IPS DF 6.9 (cell line): ENCODE measurements around the gene GAN.

ENCODE experiments used
- DNase-seq: peaks from one replicate; pipeline ENCODE4 v3.0.0-alpha.2; 2013; ENCODE audit warnings: low read depth, low spot score
- H3K27ac ChIP-seq: one replicate; pipeline ENCODE4 v1.5.1; 2013; ENCODE audit warnings: low read length, control low read depth
- H3K27me3 ChIP-seq: 2 replicates; pipeline ENCODE4 v1.6.1; 2013; ENCODE audit warnings: mild to moderate bottlenecking, low read length; ENCODE audit not compliant: control insufficient read depth, insufficient read depth
- H3K36me3 ChIP-seq: 2 replicates; pipeline ENCODE4 v1.6.1; 2013; ENCODE audit warnings: low read length; ENCODE audit not compliant: control insufficient read depth, insufficient read depth
- H3K4me1 ChIP-seq: 2 replicates; pipeline ENCODE4 v1.6.1; 2013; ENCODE audit warnings: low read length; ENCODE audit not compliant: control insufficient read depth, insufficient read depth
- H3K4me3 ChIP-seq: 2 replicates; pipeline ENCODE4 v1.5.1; 2013; ENCODE audit warnings: mild to moderate bottlenecking, low read length
- H3K9me3 ChIP-seq: 2 replicates; pipeline ENCODE4 v1.6.1; 2013; ENCODE audit warnings: low read length, inconsistent platforms; ENCODE audit not compliant: control insufficient read depth, insufficient read depth
- whole genome bisulfite sequencing: extraction: QIAGEN DNeasy Blood & Tissue Kit; methylation state at CpG from one replicate; pipeline ENCODE4 v1.1.7; 2013; ENCODE audit warnings: mixed read lengths, missing lambda C conversion rate; ENCODE audit not compliant: insufficient read length, insufficient coverage; 5-methylcytosine and 5-hydroxymethylcytosine counted together

The GAN gene

DNA sequence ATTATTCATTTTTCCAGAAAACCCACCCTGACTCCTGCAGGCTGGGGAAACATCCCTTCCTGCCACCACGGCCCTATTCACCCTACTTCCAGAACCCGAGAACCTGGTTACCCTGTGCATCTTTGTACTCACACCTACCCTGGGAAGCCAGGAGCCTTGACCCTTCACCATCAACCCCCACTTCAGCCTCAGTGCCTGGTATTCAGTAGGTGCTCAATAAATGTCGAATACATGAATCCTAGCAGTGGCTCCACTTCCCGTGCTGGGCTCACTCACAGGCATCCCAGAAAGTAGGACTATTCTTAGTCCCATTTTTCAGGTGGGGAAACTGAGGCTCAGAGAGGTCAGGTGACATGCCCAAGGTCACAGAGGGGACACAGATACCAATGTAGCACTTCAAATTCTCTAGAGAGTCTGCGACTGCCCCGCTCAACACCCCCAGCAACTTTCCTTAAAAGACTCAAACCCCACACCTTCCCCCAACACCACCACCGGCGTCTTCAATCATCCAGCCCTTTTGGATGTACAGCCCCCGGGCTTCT, 93.7 kb downstream of the GAN start:
- no peaks in the 10 kb centered on the region for H3K27me3 ChIP-seq
- H3K27ac ChIP-seq = no peak overlapping the region
- no peaks in the 10 kb centered on the region for H3K9me3 ChIP-seq
- no peak for DNase-seq
- no peaks in the 10 kb centered on the region for H3K36me3 ChIP-seq
- no peak overlapping the region for H3K4me3 ChIP-seq
- WGBS = no CpG with 5 or more reads among the region's 9 CpGs
- peaks cover 5% of the 10 kb centered on the region for H3K4me1 ChIP-seq

DNA sequence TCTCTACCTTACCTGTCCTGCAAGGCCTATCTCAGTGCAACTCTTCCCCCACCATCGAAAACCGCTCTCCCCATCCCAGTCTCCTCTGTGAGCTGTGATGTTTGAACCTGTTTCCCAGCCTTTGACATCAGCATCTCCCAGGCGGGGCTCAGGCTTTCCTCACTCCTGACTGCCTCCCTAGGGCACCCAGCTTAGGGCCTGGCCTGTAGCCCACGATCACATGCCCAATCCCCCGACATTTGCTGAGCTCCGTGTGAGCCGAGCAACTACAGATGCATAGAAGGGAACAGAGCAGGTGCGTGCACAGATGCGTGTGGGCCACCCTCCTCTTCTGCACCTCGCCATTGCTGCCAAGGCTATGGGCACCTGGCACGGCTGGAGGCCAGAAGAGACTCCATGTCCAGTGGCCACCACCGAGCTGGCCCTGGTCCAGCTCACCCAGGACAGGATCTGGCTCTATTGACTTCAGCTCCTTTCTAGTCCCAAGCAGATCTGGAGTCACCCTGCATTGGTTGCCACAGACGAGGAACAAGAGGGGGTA, 94.3 kb downstream of the GAN start:
- no peaks in the 10 kb centered on the region for H3K9me3 ChIP-seq
- H3K4me1 ChIP-seq = peaks cover 5% of the 10 kb centered on the region; the same call in 1 of the 2 replicates
- DNase-seq = no peak
- no peaks in the 10 kb centered on the region for H3K36me3 ChIP-seq
- H3K27me3 ChIP-seq = no peaks in the 10 kb centered on the region
- WGBS = no CpG with 5 or more reads among the region's 13 CpGs
- H3K4me3 ChIP-seq = no peak overlapping the region
- no peak overlapping the region for H3K27ac ChIP-seq

DNA sequence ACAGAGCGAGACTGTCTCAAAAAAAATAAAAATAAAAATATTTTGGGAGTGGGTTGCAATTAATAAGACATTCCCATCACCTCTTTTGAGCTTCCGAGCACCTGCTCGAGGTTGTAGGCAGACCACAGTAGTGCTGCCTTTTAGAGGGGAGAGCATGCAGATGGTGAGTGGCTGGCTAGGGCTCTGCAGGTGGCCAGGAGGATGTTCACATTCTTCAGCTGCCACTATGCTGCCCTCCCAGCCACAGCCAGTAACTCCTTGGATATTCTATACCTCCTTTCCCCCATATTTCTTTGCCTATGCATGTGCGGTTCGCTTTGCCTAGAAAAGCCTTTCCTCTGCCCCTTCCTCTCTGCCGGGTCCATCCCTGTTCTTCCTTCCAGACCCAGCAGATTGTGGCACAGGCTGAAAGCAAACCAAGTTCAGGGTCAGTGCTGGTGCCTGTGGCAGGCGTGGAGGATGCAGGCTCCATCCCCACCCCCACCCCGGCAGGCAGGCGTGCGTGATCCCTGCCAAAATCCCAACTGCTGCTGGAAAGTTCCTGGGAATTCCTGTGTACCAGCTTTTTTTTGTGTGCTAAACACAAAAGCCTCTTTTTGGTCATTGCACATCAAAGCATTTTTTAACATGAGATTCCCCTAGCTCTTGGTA, 96.0 kb downstream of the GAN start:
- H3K4me3 ChIP-seq = no peak overlapping the region
- no CpG with 5 or more reads among the region's 10 CpGs for WGBS

DNA sequence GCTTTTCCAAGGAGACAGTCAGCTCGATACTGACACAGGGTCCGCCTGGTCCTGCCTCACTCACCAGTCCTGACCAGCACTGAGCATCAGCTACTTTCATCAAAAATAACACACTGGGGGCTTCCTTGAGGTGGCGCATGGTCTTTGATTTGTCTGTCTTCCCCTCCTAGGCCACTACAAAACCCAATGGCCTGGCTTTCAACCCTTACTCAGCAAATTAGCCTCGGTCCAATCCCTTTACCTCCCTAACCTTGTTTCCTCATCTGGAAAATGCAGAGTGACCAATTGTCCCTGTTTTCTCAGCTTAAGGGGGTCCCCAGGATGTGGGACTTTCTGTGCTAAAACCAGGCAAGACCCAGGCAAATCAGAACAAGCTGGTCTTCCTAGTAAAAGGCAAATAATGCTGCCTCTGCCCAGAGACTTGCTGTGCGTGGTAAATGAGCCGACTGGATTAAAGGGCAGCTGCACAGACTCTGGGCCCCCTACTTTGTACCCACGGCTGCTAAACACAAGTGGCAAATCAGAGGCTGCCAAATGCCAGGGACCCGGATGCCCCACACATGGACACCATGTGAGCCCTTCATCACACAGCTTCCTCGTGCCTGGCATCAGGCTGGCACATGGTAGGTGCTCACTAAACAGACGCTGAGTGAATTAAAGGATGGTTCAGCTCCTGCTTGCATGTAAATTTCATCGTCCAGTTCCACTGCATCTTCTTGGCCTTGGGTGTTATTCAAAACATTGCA, 98.7 kb downstream of the GAN start:
- no CpG with 5 or more reads among the region's 11 CpGs for WGBS
- Histone ChIP-seq H3K4me3 (no peak overlapping the region), H3K27ac (no peak overlapping the region), H3K27me3 (no peaks in the 10 kb centered on the region), H3K4me1 (peaks cover 7% of the 10 kb centered on the region), H3K9me3 (no peaks in the 10 kb centered on the region), H3K36me3 (no peaks in the 10 kb centered on the region)
- no peak for DNase-seq

More for the DNA sequence above, 96.0 kb downstream of the GAN start:
- H3K27ac ChIP-seq = no peak overlapping the region
- no peaks in the 10 kb centered on the region for H3K9me3 ChIP-seq
- peaks cover 7% of the 10 kb centered on the region for H3K4me1 ChIP-seq
- no peak for DNase-seq
- no peaks in the 10 kb centered on the region for H3K36me3 ChIP-seq
- no peaks in the 10 kb centered on the region for H3K27me3 ChIP-seq

DNA sequence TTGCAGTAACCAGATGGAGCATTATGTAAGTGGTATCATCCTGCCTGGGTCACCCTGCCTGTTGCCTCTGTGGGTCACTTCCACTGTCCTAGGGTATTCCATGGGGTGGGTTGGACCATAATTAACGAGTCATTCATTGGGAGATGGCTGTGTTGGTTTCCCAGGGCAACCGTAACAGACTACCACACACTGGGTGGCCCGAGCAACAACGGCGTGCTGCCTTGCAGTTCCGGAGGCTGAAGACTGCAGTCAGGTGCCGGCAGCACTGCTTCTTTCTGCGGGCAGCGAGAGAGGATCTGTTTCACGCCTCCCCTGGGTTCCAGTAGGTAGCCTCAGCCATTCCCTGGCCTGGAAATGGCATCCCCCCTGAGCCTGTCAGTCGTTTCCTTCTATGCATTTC, 101.0 kb downstream of the GAN start:
- no peaks in the 10 kb centered on the region for H3K36me3 ChIP-seq
- no peak overlapping the region for H3K27ac ChIP-seq
- H3K9me3 ChIP-seq = no peaks in the 10 kb centered on the region
- no CpG with 5 or more reads among the region's 11 CpGs for WGBS
- DNase-seq = no peak
- no peak overlapping the region for H3K4me3 ChIP-seq
- H3K4me1 ChIP-seq = peaks cover 5% of the 10 kb centered on the region
- no peaks in the 10 kb centered on the region for H3K27me3 ChIP-seq

DNA sequence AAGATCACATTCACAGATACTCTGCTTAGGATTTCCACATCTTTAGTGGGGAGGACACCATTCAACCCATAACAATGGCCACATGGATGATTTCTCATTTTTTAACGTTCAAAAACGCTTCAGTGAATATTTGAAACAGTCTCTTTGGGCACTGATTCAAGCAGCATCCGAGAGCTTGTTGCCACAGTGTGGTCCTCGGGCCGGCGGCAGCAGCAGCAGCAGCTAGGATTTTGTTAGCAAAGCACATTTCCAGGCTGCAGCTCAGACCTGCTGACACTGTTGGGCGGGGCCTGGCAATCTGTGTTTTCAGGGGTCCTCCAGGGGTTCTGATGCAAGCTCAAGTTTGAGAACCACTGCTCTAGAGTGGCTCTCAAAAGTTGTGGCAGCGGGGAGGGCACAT, 102.0 kb downstream of the GAN start:
- Histone ChIP-seq H3K27ac (no peak overlapping the region), H3K9me3 (no peaks in the 10 kb centered on the region), H3K27me3 (no peaks in the 10 kb centered on the region), H3K4me3 (no peak overlapping the region), H3K36me3 (no peaks in the 10 kb centered on the region), H3K4me1 (peaks cover 2% of the 10 kb centered on the region; the same call in 1 of the 2 replicates)
- no peak for DNase-seq
- WGBS = no CpG with 5 or more reads among the region's 8 CpGs

DNA sequence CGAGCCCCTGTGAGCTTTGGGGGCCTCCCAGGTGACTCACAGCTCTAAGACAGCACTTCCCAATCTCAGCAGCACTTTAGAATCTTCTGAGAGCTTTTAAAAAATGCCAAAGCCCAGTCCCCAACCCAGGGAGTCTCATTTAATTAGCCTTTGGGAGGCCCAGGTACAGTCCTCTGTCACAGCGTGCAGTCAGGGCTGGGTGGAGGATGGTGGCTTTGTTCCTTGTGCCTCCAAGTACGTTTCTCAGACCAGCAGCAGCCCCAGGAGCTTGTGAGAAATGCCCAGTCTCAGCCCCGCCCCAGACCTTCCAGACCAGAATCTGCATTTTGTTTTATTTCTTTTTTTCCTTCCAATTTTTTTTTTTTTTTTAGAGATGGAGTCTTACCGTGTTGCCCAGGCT, 102.4 kb downstream of the GAN start:
- no peaks in the 10 kb centered on the region for H3K36me3 ChIP-seq
- no peaks in the 10 kb centered on the region for H3K27me3 ChIP-seq
- no peak for DNase-seq
- H3K4me1 ChIP-seq = peaks cover 2% of the 10 kb centered on the region; the same call in 1 of the 2 replicates
- no peak overlapping the region for H3K27ac ChIP-seq
- H3K4me3 ChIP-seq = no peak overlapping the region
- no CpG with 5 or more reads among the region's 5 CpGs for WGBS
- H3K9me3 ChIP-seq = no peaks in the 10 kb centered on the region

DNA sequence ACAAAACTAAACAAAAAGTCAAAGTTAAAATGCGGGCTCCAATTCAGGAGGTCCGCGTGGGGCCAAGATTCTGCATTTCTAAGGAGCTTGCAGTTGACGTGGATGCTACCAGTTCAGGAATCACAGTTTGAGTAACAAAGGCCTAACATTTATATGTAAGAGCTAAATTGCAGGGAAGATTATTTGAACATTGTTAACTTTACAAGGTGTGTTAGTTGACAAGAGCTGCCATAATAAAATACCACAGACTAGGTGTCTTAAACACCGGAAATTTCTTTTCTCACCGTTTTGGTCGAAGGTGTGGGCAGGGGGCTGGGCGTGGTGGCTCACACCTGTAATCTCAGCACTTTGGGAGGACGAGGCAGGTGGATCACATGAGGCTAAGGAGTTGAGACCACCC, 105.0 kb downstream of the GAN start:
- H3K9me3 ChIP-seq = no peaks in the 10 kb centered on the region
- no CpG with 5 or more reads among the region's 9 CpGs for WGBS
- no peaks in the 10 kb centered on the region for H3K36me3 ChIP-seq
- H3K4me1 ChIP-seq = peaks cover 1% of the 10 kb centered on the region; the same call in 1 of the 2 replicates
- H3K4me3 ChIP-seq = no peak overlapping the region
- H3K27ac ChIP-seq = no peak overlapping the region
- no peak for DNase-seq
- no peaks in the 10 kb centered on the region for H3K27me3 ChIP-seq

DNA sequence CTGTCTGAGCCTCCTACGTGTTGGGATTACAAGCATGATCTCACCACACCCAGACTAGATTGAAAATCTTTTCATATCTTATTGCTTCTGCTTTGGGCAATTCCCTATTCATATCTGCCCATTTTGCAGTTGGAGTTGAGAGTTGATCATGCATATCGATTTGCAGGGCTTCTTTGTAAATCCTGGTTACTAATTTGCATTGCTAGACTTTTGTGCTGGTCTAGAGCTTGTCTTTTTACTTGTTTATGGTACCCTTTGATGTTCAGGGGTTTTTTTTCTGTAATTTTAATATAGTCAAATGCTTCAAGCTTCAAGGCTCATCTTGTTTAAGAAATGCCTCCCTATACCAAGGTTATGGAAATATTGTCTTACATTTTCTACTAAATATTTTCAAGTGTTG, 106.4 kb downstream of the GAN start:
- no peak for DNase-seq
- no CpG with 5 or more reads among the region's 2 CpGs for WGBS
- Histone ChIP-seq H3K27me3 (no peaks in the 10 kb centered on the region), H3K36me3 (no peaks in the 10 kb centered on the region), H3K9me3 (no peaks in the 10 kb centered on the region), H3K27ac (no peak overlapping the region), H3K4me1 (no peaks in the 10 kb centered on the region), H3K4me3 (no peak overlapping the region)

DNA sequence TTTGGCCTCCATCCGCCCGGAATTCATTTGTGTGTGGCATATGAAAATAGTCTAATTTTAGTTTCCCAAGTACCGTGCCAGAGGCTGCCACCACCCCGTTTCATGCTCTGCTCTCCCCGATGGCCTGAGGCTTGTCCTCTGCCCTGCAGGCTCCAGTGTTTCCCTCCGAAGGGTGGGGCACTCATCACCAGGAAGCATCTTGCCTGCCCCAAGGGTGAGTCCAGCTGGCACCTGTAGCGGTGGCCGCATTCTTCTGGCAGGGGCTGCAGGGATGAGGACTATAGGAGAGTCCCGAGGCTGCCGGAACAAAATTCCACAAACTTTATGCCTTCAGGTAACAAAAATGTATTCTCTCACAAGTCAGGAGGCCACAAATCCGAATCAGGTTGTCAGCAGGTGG, 106.8 kb downstream of the GAN start:
- H3K9me3 ChIP-seq = no peaks in the 10 kb centered on the region
- WGBS = no CpG with 5 or more reads among the region's 11 CpGs
- no peaks in the 10 kb centered on the region for H3K36me3 ChIP-seq
- H3K4me1 ChIP-seq = no peaks in the 10 kb centered on the region
- H3K4me3 ChIP-seq = no peak overlapping the region
- H3K27ac ChIP-seq = no peak overlapping the region
- DNase-seq = no peak
- H3K27me3 ChIP-seq = no peaks in the 10 kb centered on the region
